ENCODE data around the gene MSH3.

GRCh38 chr5:80822640-80823039 lies 168.2 kb downstream of the MSH3 start:
- TF ChIP-seq CTCF (IDR thresholded peaks at IDR 0.05; ENCODE audit: low read depth, low read length, poor library complexity, severe bottlenecking) (no peak), EZH2phosphoT487 (IDR thresholded peaks at IDR 0.05; ENCODE audit: borderline replicate concordance, low read length) (no peak)
